GM19239 (cell line): ENCODE data around the gene PHLDB2.

Experiments
- DNase-seq: peaks from one replicate; pipeline ENCODE4 v3.0.0; 2011; ENCODE audit warnings: low spot score; ENCODE audit not compliant: insufficient read length
- FAIRE-seq: peaks from 2 replicates; lab custom pipeline; 2011; peaks lifted over from hg19 to GRCh38; lab: Jason Lieb, UNC

Gene PHLDB2

GRCh38 chr3:111917300-111917699 lies 58.2 kb downstream of the PHLDB2 start:
- FAIRE-seq (no peak), DNase-seq (no peak)

GRCh38 chr3:111919370-111920065 lies 60.5 kb downstream of the PHLDB2 start:
- no peak for FAIRE-seq
- no peak for DNase-seq

- DNase-seq (no peak), FAIRE-seq (no peak)
Measured at GRCh38 chr3:111921181-111921580, 62.1 kb downstream of the PHLDB2 start.

- DNase-seq = no peak
- no peak for FAIRE-seq
Measured at GRCh38 chr3:111923095-111923771, 64.2 kb downstream of the PHLDB2 start.

- DNase-seq (no peak), FAIRE-seq (no peak)
Measured at GRCh38 chr3:111923806-111924205, 64.7 kb downstream of the PHLDB2 start.

GRCh38 chr3:111924283-111924682 lies 65.2 kb downstream of the PHLDB2 start:
- no peak for DNase-seq
- FAIRE-seq = no peak

- no peak for DNase-seq
- FAIRE-seq = no peak
Measured at GRCh38 chr3:111926266-111926676, 67.2 kb downstream of the PHLDB2 start.

- DNase-seq (no peak), FAIRE-seq (no peak)
Measured at GRCh38 chr3:111928613-111929012, 69.5 kb downstream of the PHLDB2 start.

- DNase-seq (no peak), FAIRE-seq (no peak)
Measured at GRCh38 chr3:111929484-111929883, 70.4 kb downstream of the PHLDB2 start.

- DNase-seq (no peak), FAIRE-seq (no peak)
Measured at GRCh38 chr3:111932946-111933345, 73.9 kb downstream of the PHLDB2 start.

- FAIRE-seq (no peak), DNase-seq (no peak)
Measured at GRCh38 chr3:111936191-111936841, 77.3 kb downstream of the PHLDB2 start.

GRCh38 chr3:111936967-111937366 lies 77.9 kb downstream of the PHLDB2 start:
- FAIRE-seq = no peak
- DNase-seq = no peak

GRCh38 chr3:111937871-111938270 lies 78.8 kb downstream of the PHLDB2 start:
- no peak for FAIRE-seq

GRCh38 chr3:111939873-111940272 lies 80.8 kb downstream of the PHLDB2 start:
- no peak for DNase-seq
- FAIRE-seq = no peak

More at GRCh38 chr3:111937871-111938270, 78.8 kb downstream of the PHLDB2 start:
- DNase-seq = no peak

- no peak for FAIRE-seq
- no peak for DNase-seq
Measured at GRCh38 chr3:111943533-111943932, 84.5 kb downstream of the PHLDB2 start.

GRCh38 chr3:111944372-111944771 lies 85.3 kb downstream of the PHLDB2 start:
- DNase-seq = no peak
- FAIRE-seq = no peak

- FAIRE-seq = no peak
- DNase-seq = no peak
Measured at GRCh38 chr3:111947231-111947630, 88.2 kb downstream of the PHLDB2 start.

GRCh38 chr3:111948786-111949185 lies 89.7 kb downstream of the PHLDB2 start:
- no peak for DNase-seq
- no peak for FAIRE-seq

- FAIRE-seq (no peak), DNase-seq (no peak)
Measured at GRCh38 chr3:111949712-111950111, 90.6 kb downstream of the PHLDB2 start.

GRCh38 chr3:111951032-111951431 lies 92.0 kb downstream of the PHLDB2 start:
- no peak for DNase-seq
- FAIRE-seq = no peak

- no peak for FAIRE-seq
- no peak for DNase-seq
Measured at GRCh38 chr3:111952086-111952485, 93.0 kb downstream of the PHLDB2 start.
